ENCODE results near the gene CDC25B. TPM values are rescaled to one million over a fixed set of nuclear protein-coding genes. Genes with fewer than 3 reads are reported as not detected.
A peak's percentile ranks its signal among the peaks of the same experiment; 100 is the strongest.

CDC25B gene
- total and polyA plus RNA-seq, 2 of the 13 experiments (the other 11 are each of a cell fraction or from before 2014, with no cell fraction given), result 14.5 to 19.4 TPM

- TF ChIP-seq ZNF766 (CRISPR knock-in tag; IDR thresholded peaks at IDR 0.05; ENCODE audit: borderline replicate concordance) (peak; percentile 34; the same call in 1 of the 2 replicates), SALL2 (CRISPR knock-in tag; IDR thresholded peaks at IDR 0.05) (0 out of 2 replicates have a peak, but pooled peaks have one; percentile 36)
These were observed 13.5 kb upstream of the CDC25B start (continued) for GRCh38 chr20:3782597-3782996.

- Histone ChIP-seq H3K4me1 (ENCODE audit: insufficient read depth, low read length) (peaks cover 76% of the 10 kb centered on the region), H3K27ac (ENCODE audit: extremely low read length, insufficient read depth, low read length) (no peak overlapping the region), H3K4me3 (replicated peaks in 1 of 3; ENCODE audit: insufficient read depth in 1 of 3, low read depth in 2 of 3, low read length in 3 of 3) (no peak overlapping the region), H3K4me2 (ENCODE audit: low read depth, low read length) (no peak overlapping the region), H3K9ac (ENCODE audit: insufficient read depth, low read depth, low read length) (no peak overlapping the region), H3K9me3 (ENCODE audit: low read length) (no peaks in the 10 kb centered on the region), H4K20me1 (ENCODE audit: insufficient read depth, low read length) (peaks cover 5% of the 10 kb centered on the region; the same call in 1 of the 2 replicates), H3K36me3 (replicated peaks in 1 of 2; ENCODE audit: control insufficient read depth in 1 of 2, insufficient read depth in 2 of 2, low read length in 2 of 2) (no peaks in the 10 kb centered on the region), H3K79me2 (ENCODE audit: insufficient read depth, low read length) (peaks cover 9% of the 10 kb centered on the region), H2AFZ (ENCODE audit: low read length) (no peak overlapping the region), H3K27me3 (ENCODE audit: control insufficient read depth in 1 of 2, insufficient read depth in 2 of 2, low read length in 2 of 2) (peaks cover 2 to 25% of the 10 kb centered on the region in 2 experiments)
- in situ Hi-C loops (cut with HindIII; ENCODE audit: extremely low pct_ligation_motif_present, low pct_unique_long_range_greater_than_20kb) (loop anchor here (5.0 kb wide), 1 partner anchor 34 kb away; no protein-coding TSS in a partner anchor), intact Hi-C loops (cut with micrococcal nuclease; ENCODE audit: unreplicated experiment) (loop anchor here (5.0 kb wide), 1 partner anchor 309 kb away; no protein-coding TSS in a partner anchor)
- no peak for DNase-seq (ENCODE audit: low spot score)
- no peak for FAIRE-seq
- ChIA-PET CTCF (ENCODE audit: low intra/inter-chr PET ratio, low total read pairs) (no interaction called here), POLR2A (interaction anchor here (7.6 to 10.4 kb wide), 2 partner anchors 15 to 37 kb away, joined by 74 to 134 read pairs; partner anchors contain the start of genes ADISSP and AP5S1)
- BruUV-seq (replicated peaks), result no TSS peak
- no peak for ATAC-seq
- 82% methylated on average over 2 of the region's 2 CpGs for WGBS (ENCODE audit: low lambda C conversion rate)
- TF ChIP-seq NONO (IDR thresholded peaks at IDR 0.05) (no peak), NONO (CRISPR knock-in tag; conservative IDR thresholded peaks at IDR 0.05) (no peak), ZMYM4 (CRISPR knock-in tag; IDR thresholded peaks at IDR 0.05) (no peak), MYC (CRISPR knock-in tag; IDR thresholded peaks at IDR 0.05; ENCODE audit: borderline replicate concordance) (0 out of 2 replicates have a peak, but pooled peaks have one; percentile 31), RBFOX2 (IDR thresholded peaks at IDR 0.05; ENCODE audit: low read depth, low read length) (peak; percentile 64), MXI1 (IDR thresholded peaks at IDR 0.05; ENCODE audit: borderline replicate concordance, low read depth, low read length) (no peak), ZNF766 (CRISPR knock-in tag; IDR thresholded peaks at IDR 0.05; ENCODE audit: borderline replicate concordance) (peak; percentile 57; the same call in 1 of the 2 replicates), ZSCAN25 (CRISPR knock-in tag; IDR thresholded peaks at IDR 0.05) (0 out of 2 replicates have a peak, but pooled peaks have one; percentile 2), POGK (CRISPR knock-in tag; conservative IDR thresholded peaks at IDR 0.05) (no peak), TMF1 (CRISPR knock-in tag; IDR thresholded peaks at IDR 0.05; ENCODE audit: low read depth) (no peak), CHCHD3 (CRISPR knock-in tag; IDR thresholded peaks at IDR 0.05) (no peak), DNMT1 (CRISPR knock-in tag; IDR thresholded peaks at IDR 0.05) (no peak), ZNF574 (CRISPR knock-in tag; IDR thresholded peaks at IDR 0.05) (peak; percentile 26; the same call in 1 of the 2 replicates), PITX1 (CRISPR knock-in tag; IDR thresholded peaks at IDR 0.05) (no peak), ZBTB21 (CRISPR knock-in tag; IDR thresholded peaks at IDR 0.05) (no peak), JUN (CRISPR knock-in tag; IDR thresholded peaks at IDR 0.05) (no peak), ISX (CRISPR knock-in tag; conservative IDR thresholded peaks at IDR 0.05) (no peak), ZSCAN21 (CRISPR knock-in tag; IDR thresholded peaks at IDR 0.05; ENCODE audit: borderline replicate concordance) (no peak), CENPBD1 (CRISPR knock-in tag; IDR thresholded peaks at IDR 0.05; ENCODE audit: borderline replicate concordance, low read depth) (no peak)
These were observed 13.0 kb upstream of the CDC25B start for GRCh38 chr20:3783068-3783489.

All from HepG2 (cell line).